ENCODE results near the gene MID1.

GRCh38 chrX:10534611-10535010 lies 85.8 kb downstream of the MID1 start:
- TF ChIP-seq CTCF (IDR thresholded peaks at IDR 0.05) = no peak
- no peak for TF ChIP-seq POLR2A (IDR thresholded peaks at IDR 0.05)

Data from tibial nerve (tissue), 3 donors.